CD4-positive, alpha-beta T cell treated with Interleukin-17A for 1 hour (primary cell): ENCODE data around the gene FRMD1.

ENCODE experiments used
- DNase-seq: peaks from one replicate; pipeline ENCODE4 v3.0.0-alpha.2; 2020

FRMD1 gene

GRCh38 chr6:168110437-168110836 lies 31.4 kb upstream of the FRMD1 start:
- DNase-seq = no peak

- DNase-seq = no peak
Measured at GRCh38 chr6:168109171-168109570, 30.2 kb upstream of the FRMD1 start.

- DNase-seq = no peak
Measured at GRCh38 chr6:168107191-168107983, 28.4 kb upstream of the FRMD1 start.

- no peak for DNase-seq
Measured at GRCh38 chr6:168106633-168107005, 27.6 kb upstream of the FRMD1 start.

- DNase-seq = no peak
Measured at GRCh38 chr6:168105813-168106632, 27.0 kb upstream of the FRMD1 start.

- DNase-seq = no peak
Measured at GRCh38 chr6:168104636-168105035, 25.6 kb upstream of the FRMD1 start.

GRCh38 chr6:168103050-168103830 lies 24.2 kb upstream of the FRMD1 start:
- DNase-seq = no peak

GRCh38 chr6:168102315-168102985 lies 23.4 kb upstream of the FRMD1 start:
- no peak for DNase-seq

GRCh38 chr6:168101590-168102314 lies 22.7 kb upstream of the FRMD1 start:
- DNase-seq = no peak

GRCh38 chr6:168100803-168101589 lies 22.0 kb upstream of the FRMD1 start:
- DNase-seq = no peak

GRCh38 chr6:168100011-168100802 lies 21.2 kb upstream of the FRMD1 start:
- DNase-seq = no peak

GRCh38 chr6:168099201-168100010 lies 20.4 kb upstream of the FRMD1 start:
- no peak for DNase-seq

GRCh38 chr6:168098431-168098861 lies 19.4 kb upstream of the FRMD1 start:
- DNase-seq = no peak

GRCh38 chr6:168097621-168098430 lies 18.8 kb upstream of the FRMD1 start:
- no peak for DNase-seq

GRCh38 chr6:168097221-168097620 lies 18.2 kb upstream of the FRMD1 start:
- no peak for DNase-seq

GRCh38 chr6:168096271-168096764 lies 17.3 kb upstream of the FRMD1 start:
- DNase-seq = no peak

- no peak for DNase-seq
Measured at GRCh38 chr6:168095716-168096250, 16.8 kb upstream of the FRMD1 start.

- DNase-seq = no peak
Measured at GRCh38 chr6:168095171-168095691, 16.2 kb upstream of the FRMD1 start.
